Loucy (cell line): ENCODE measurements around the gene C3orf70.

Experiments used
- H2AFZ ChIP-seq: fragments of 200-600 bp; sonication (generic); 2 replicates; pipeline ENCODE4 v1.6.0; 2016; ENCODE audit warnings: antibody characterized with exemption, mild to moderate bottlenecking, low read length, moderate library complexity
- H3F3A ChIP-seq: fragments of 200-600 bp; 2 replicates; pipeline ENCODE4 v1.6.0; 2016; ENCODE audit warnings: antibody characterized with exemption, low read depth, mild to moderate bottlenecking
- H3K27me3 ChIP-seq: fragments of 200-600 bp; sonication (generic); 2 replicates; pipeline ENCODE4 v1.6.1; 2014; ENCODE audit warnings: low read length, mild to moderate bottlenecking; ENCODE audit not compliant: insufficient read depth, poor library complexity, severe bottlenecking
- H3K36me3 ChIP-seq: fragments of 200-600 bp; sonication (generic); 2 replicates; pipeline ENCODE4 v1.6.1; 2016; ENCODE audit warnings: low read length; ENCODE audit not compliant: insufficient read depth
- H3K4me1 ChIP-seq: fragments of 200-600 bp; sonication (generic); 2 replicates; pipeline ENCODE4 v1.5.1; 2014; ENCODE audit warnings: low read length, mild to moderate bottlenecking; ENCODE audit not compliant: insufficient read depth, poor library complexity, severe bottlenecking
- H3K4me2 ChIP-seq: fragments of 200-600 bp; sonication (generic); 2 replicates; pipeline ENCODE4 v1.6.0; 2014; ENCODE audit warnings: antibody characterized with exemption, low read length, low read depth, mild to moderate bottlenecking; ENCODE audit not compliant: poor library complexity, severe bottlenecking
- H3K4me3 ChIP-seq: fragments of 200-600 bp; sonication (generic); 2 replicates; pipeline ENCODE4 v1.5.1; 2014; ENCODE audit warnings: low read length, mild to moderate bottlenecking, mixed read lengths; ENCODE audit not compliant: poor library complexity, severe bottlenecking
- H3K79me2 ChIP-seq: fragments of 200-600 bp; sonication (generic); 2 replicates; pipeline ENCODE4 v1.6.1; 2014; ENCODE audit warnings: low read length; ENCODE audit not compliant: insufficient read depth
- H3K9ac ChIP-seq: fragments of 200-600 bp; sonication (generic); 2 replicates; pipeline ENCODE4 v1.6.0; 2014; ENCODE audit warnings: mild to moderate bottlenecking, low read depth, low read length, moderate library complexity; ENCODE audit not compliant: poor library complexity, severe bottlenecking
- H3K9me2 ChIP-seq: fragments of 200-600 bp; sonication (generic); replicated peaks from 2 replicates; pipeline ENCODE4 v1.6.1; 2016; ENCODE audit warnings: low read depth, low read length, mixed read lengths
- H3K9me3 ChIP-seq: fragments of 200-600 bp; sonication (generic); 2 replicates; pipeline ENCODE4 v1.6.1; 2014; ENCODE audit warnings: mild to moderate bottlenecking, antibody characterized with exemption, low read length, low read depth; ENCODE audit not compliant: insufficient read depth
- H4K20me1 ChIP-seq: fragments of 200-600 bp; sonication (generic); 2 replicates; pipeline ENCODE4 v1.6.0; 2014; ENCODE audit warnings: antibody characterized with exemption, low read length, mild to moderate bottlenecking; ENCODE audit not compliant: insufficient read depth, poor library complexity, severe bottlenecking
- CTCF ChIP-seq: fragments of 200-600 bp; sonication (generic); conservative IDR thresholded peaks from 2 replicates; pipeline ENCODE4 v1.5.1; 2014; ENCODE audit warnings: mild to moderate bottlenecking, antibody characterized with exemption, low read length
- EZH2phosphoT487 ChIP-seq: fragments of 200-600 bp; IDR thresholded peaks from 2 replicates; pipeline ENCODE4 v1.6.1; 2018; ENCODE audit warnings: antibody characterized with exemption, mild to moderate bottlenecking, moderate library complexity, borderline replicate concordance

The C3orf70 gene

GRCh38 chr3:185094697-185095096 is 58.2 kb downstream of the C3orf70 start:
- no peaks in the 10 kb centered on the region for H3K9me2 ChIP-seq
- no peak for TF ChIP-seq CTCF
- TF ChIP-seq EZH2phosphoT487, result no peak
- H3K4me1 ChIP-seq, result no peaks in the 10 kb centered on the region
- H3K4me3 ChIP-seq, result no peak overlapping the region
- no peaks in the 10 kb centered on the region for H3K79me2 ChIP-seq
- no peak overlapping the region for H2AFZ ChIP-seq
- no peaks in the 10 kb centered on the region for H4K20me1 ChIP-seq
- no peak overlapping the region for H3K4me2 ChIP-seq
- H3K9ac ChIP-seq, result no peak overlapping the region
- no peaks in the 10 kb centered on the region for H3K27me3 ChIP-seq
- H3K9me3 ChIP-seq, result no peaks in the 10 kb centered on the region
- no peaks in the 10 kb centered on the region for H3F3A ChIP-seq
- no peaks in the 10 kb centered on the region for H3K36me3 ChIP-seq

- H3F3A ChIP-seq, result no peaks in the 10 kb centered on the region
- no peak for TF ChIP-seq CTCF
- TF ChIP-seq EZH2phosphoT487, result no peak
- no peak overlapping the region for H2AFZ ChIP-seq
Observed at GRCh38 chr3:185093116-185093515, 59.7 kb downstream of the C3orf70 start.

GRCh38 chr3:185090811-185091210 is 62.0 kb downstream of the C3orf70 start:
- Histone ChIP-seq H3K9ac (no peak overlapping the region), H3F3A (no peaks in the 10 kb centered on the region), H2AFZ (no peak overlapping the region), H3K27me3 (no peaks in the 10 kb centered on the region), H3K9me2 (no peaks in the 10 kb centered on the region), H4K20me1 (no peaks in the 10 kb centered on the region), H3K4me3 (no peak overlapping the region), H3K79me2 (no peaks in the 10 kb centered on the region), H3K36me3 (no peaks in the 10 kb centered on the region), H3K4me1 (no peaks in the 10 kb centered on the region), H3K4me2 (no peak overlapping the region), H3K9me3 (no peaks in the 10 kb centered on the region)
- TF ChIP-seq EZH2phosphoT487, result no peak
- no peak for TF ChIP-seq CTCF

More at GRCh38 chr3:185093116-185093515, 59.7 kb downstream of the C3orf70 start:
- Histone ChIP-seq H4K20me1 (no peaks in the 10 kb centered on the region), H3K9me2 (no peaks in the 10 kb centered on the region), H3K27me3 (no peaks in the 10 kb centered on the region), H3K9ac (no peak overlapping the region), H3K4me1 (no peaks in the 10 kb centered on the region), H3K4me3 (no peak overlapping the region), H3K36me3 (no peaks in the 10 kb centered on the region), H3K79me2 (no peaks in the 10 kb centered on the region), H3K4me2 (no peak overlapping the region), H3K9me3 (no peaks in the 10 kb centered on the region)
